ENCODE results near the gene LAT.
"Not testable (repeated sequence)": the region's sequence is repeated elsewhere in the genome, so short reads cannot be mapped to it uniquely, and the experiment has no call there.

LAT gene, protein sequence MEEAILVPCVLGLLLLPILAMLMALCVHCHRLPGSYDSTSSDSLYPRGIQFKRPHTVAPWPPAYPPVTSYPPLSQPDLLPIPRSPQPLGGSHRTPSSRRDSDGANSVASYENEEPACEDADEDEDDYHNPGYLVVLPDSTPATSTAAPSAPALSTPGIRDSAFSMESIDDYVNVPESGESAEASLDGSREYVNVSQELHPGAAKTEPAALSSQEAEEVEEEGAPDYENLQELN

DNA sequence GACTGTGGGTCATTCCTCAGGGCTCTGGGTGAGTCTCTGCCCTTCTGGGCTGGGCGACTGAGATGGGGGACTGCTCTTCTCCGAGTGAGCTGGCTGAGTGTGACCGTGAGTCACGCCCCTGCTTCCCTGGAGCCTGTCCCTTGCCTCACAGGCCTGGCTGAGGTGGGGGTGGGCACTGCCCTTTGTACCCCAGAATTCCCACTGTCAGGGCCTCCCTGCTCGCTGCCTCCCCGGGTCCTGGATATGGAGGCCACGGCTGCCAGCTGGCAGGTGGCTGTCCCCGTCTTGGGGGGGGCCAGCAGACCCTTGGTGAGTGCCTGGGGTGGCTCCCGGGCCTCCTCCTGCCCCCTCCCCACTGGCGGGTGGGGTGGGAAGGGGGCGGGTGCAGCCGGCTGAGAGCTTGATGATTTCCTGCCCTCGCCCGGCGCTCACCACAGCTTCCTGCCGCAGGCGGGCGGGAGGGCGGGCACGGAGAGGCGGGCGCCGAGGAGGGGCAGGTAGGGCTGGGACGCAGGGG, at the start of gene LAT:
TSS of gene LAT (plus strand) at position 434 of the 517 bp plus-strand sequence. CDS start 366 bp downstream, outside the sequence.
- no peak within 1 kb of the TSS for H3K4me3 ChIP-seq (ENCODE audit: low read length)
- DNase-seq (ENCODE audit: low read depth), result no peak
- TF ChIP-seq, protein P1, sequence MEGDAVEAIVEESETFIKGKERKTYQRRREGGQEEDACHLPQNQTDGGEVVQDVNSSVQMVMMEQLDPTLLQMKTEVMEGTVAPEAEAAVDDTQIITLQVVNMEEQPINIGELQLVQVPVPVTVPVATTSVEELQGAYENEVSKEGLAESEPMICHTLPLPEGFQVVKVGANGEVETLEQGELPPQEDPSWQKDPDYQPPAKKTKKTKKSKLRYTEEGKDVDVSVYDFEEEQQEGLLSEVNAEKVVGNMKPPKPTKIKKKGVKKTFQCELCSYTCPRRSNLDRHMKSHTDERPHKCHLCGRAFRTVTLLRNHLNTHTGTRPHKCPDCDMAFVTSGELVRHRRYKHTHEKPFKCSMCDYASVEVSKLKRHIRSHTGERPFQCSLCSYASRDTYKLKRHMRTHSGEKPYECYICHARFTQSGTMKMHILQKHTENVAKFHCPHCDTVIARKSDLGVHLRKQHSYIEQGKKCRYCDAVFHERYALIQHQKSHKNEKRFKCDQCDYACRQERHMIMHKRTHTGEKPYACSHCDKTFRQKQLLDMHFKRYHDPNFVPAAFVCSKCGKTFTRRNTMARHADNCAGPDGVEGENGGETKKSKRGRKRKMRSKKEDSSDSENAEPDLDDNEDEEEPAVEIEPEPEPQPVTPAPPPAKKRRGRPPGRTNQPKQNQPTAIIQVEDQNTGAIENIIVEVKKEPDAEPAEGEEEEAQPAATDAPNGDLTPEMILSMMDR (conservative IDR thresholded peaks at IDR 0.05; ENCODE audit: low read length), result no peak

DNA sequence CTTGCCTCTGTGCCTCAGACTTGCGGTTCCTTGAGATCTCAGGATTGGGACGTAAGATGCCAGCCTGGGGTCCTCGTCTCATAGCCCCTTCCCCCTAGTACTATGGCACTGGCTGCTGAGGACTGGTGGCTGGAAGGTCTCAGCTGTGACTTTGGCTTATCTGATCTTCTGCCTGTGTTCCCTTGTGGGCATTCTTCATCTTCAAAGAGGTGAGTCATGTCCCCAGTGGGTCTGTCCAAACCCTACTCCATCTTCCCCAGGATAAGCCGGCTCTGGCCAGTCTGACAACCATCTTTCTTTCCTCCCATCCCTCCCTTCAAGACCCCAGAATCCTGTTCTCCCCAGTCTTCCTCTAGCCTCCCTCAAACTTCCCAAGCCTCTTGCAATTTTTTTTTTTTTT, 49.5 kb upstream of the LAT start:
- TF ChIP-seq, protein P1 (conservative IDR thresholded peaks at IDR 0.05; ENCODE audit: low read length), result no peak
- H3K4me3 ChIP-seq (ENCODE audit: low read length), result no peak overlapping the region
- DNase-seq (ENCODE audit: low read depth), result no peak

DNA sequence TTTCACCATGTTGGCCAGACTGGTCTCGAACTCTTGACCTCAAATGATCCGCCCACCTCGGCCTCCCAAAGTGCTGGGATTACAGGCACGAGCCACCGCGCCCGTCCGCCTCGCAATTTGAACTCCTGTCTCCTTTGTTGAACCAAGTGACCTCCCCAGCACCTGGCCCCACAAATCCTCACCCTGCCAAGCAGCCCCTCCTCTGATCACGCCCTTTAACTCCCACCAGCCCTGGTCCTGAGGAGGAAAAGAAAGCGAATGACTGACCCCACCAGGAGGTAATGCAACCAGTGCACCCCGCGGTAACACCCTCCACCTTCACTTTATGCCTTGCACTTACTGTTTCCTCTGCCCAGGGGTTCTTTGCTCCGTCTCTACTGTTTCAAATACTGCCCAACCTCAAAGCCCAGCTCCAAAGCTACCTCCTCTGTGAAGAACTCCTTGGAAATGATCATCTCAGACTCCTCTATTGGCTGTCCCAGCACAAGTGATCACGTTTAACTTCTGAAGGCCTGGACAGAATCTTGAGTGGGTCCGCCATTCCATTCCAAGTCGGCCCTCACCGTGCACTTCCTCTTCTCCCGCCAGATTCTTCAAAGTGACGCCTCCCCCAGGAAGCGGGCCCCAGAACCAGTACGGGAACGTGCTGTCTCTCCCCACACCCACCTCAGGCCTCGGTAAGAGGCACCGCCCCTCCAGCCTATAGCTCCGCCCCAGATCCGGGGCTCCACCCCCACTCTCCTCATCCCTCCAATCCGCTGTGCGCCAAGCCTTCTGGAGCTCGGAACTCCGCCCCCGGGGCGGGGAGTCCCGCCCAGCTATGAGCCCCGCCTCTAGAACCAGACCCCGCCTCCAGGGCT, 48.7 kb upstream of the LAT start:
- H3K4me3 ChIP-seq (ENCODE audit: low read length), result peak overlapping the region; percentile 18; the same call in 1 of the 2 replicates
- TF ChIP-seq, protein P1 (conservative IDR thresholded peaks at IDR 0.05; ENCODE audit: low read length), result no peak
- DNase-seq (ENCODE audit: low read depth), result peak; percentile 60

DNA sequence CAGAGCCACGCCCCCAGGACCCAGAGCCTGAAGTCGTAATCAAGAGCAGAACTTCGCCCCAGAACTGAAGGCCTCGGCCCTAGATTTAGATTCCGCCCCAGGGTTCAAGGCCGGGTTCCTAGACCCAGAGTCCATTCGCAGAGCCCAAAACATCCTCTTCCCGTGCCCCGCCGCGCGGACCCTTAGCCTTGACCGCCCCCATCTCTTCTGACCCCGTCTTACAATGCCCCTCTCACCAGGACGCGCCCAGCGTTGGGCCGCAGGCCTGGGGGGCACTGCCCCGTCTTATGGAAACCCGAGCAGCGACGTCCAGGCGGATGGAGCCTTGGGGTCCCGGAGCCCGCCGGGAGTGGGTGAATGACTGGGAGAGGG, 48.1 kb upstream of the LAT start:
- no peak for DNase-seq (ENCODE audit: low read depth)
- no peak overlapping the region for H3K4me3 ChIP-seq (ENCODE audit: low read length)
- TF ChIP-seq, protein P1 (conservative IDR thresholded peaks at IDR 0.05; ENCODE audit: low read length), result no peak

DNA sequence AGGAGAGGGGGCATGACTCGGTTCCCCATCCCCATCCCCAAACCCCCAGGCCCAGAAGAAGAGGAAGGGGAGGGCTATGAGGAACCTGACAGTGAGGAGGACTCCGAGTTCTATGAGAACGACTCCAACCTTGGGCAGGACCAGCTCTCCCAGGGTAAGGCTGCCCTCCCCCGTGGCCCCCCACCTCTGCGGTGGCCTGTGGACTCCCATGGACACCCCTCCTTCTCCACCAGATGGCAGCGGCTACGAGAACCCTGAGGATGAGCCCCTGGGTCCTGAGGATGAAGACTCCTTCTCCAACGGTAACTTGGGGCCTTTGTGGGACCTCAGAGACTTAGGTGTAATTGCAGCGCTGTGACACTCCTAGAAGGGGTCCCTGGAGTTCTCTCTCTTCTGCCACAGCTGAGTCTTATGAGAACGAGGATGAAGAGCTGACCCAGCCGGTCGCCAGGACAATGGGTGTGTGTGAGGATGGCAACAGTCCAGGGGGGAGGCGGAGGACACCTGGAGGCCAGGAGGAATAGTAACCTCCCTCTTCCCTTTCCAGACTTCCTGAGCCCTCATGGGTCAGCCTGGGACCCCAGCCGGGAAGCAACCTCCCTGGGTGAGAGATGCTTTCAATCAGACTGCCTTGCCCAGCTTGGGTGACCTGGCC, 47.5 kb upstream of the LAT start:
- TF ChIP-seq, protein P1 (conservative IDR thresholded peaks at IDR 0.05; ENCODE audit: low read length), result no peak
- H3K4me3 ChIP-seq (ENCODE audit: low read length), result no peak overlapping the region
- no peak for DNase-seq (ENCODE audit: low read depth)

DNA sequence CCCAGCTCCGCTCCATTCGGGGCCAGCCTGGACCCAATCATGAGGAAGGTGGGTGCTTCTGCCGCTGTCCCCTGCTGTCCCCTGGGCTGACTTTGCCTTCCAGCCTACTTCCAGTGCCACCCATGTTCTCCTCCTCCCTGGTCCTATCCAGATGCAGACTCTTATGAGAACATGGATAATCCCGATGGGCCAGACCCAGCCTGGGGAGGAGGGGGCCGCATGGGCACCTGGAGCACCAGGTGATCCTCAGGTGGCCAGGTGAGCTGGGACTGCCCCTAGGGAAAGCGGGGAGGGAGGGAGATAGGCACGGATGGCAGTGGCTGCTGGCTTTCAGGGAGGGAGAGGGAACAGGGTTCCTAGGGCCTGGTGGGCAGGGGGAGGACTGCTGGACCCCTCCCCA, 46.1 kb upstream of the LAT start:
- H3K4me3 ChIP-seq (ENCODE audit: low read length), result no peak overlapping the region
- DNase-seq (ENCODE audit: low read depth), result no peak
- TF ChIP-seq, protein P1 (conservative IDR thresholded peaks at IDR 0.05; ENCODE audit: low read length), result no peak

DNA sequence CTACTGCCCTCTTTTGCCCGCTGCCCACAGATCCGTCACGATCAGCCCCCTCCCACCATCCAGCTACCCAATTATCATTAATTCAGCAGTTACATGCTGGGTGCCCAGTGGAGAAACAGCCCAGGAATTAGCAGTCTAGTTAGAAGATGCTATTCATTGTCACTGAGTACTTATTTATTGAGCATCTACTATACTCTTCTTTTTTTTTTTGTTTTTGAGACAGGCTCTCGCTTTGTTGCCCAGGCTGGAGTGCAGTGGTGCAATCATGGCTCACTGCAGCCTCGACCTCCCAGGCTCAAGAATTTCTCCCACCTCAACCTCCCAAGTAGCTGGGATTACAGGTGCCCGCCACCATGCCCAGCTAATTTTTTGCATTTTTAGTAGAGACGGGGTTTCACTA, 45.0 kb upstream of the LAT start:
- DNase-seq (ENCODE audit: low read depth); H3K4me3 ChIP-seq (ENCODE audit: low read length): not testable (repeated sequence)
